Memory B cell (primary cell): Measurements from ENCODE around the gene VAPA.

Source experiments
- ATAC-seq: fragments of 150-1000 bp; cut with Tn5 transposase; 2 replicates; pipeline ENCODE4 v1.10.0; 2021; ENCODE audit warnings: low read depth, mild to moderate bottlenecking, moderate library complexity
- DNase-seq, 2 donors: peaks; one replicate each; pipeline ENCODE4 v3.0.0; 2022; ENCODE audit warnings: low spot score in 2 of 2
- H3K27ac Mint-ChIP-seq: one replicate; pipeline ENCODE4 v1.8.0; 2022; ENCODE audit warnings: mild to moderate bottlenecking, moderate library complexity, mixed read lengths
- H3K27me3 Mint-ChIP-seq: one replicate; pipeline ENCODE4 v1.8.0; 2022; ENCODE audit warnings: mixed read lengths
- H3K36me3 Mint-ChIP-seq: one replicate; pipeline ENCODE4 v1.8.0; 2022; ENCODE audit warnings: mild to moderate bottlenecking, mixed read lengths
- H3K4me1 Mint-ChIP-seq: one replicate; pipeline ENCODE4 v1.8.0; 2022; ENCODE audit warnings: mixed read lengths
- H3K4me3 Mint-ChIP-seq: one replicate; pipeline ENCODE4 v1.8.0; 2022; ENCODE audit warnings: mild to moderate bottlenecking, moderate library complexity, mixed read lengths
- H3K9me3 Mint-ChIP-seq: one replicate; pipeline ENCODE4 v1.8.0; 2022; ENCODE audit warnings: mixed read lengths

Gene VAPA, protein sequence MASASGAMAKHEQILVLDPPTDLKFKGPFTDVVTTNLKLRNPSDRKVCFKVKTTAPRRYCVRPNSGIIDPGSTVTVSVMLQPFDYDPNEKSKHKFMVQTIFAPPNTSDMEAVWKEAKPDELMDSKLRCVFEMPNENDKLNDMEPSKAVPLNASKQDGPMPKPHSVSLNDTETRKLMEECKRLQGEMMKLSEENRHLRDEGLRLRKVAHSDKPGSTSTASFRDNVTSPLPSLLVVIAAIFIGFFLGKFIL

DNA sequence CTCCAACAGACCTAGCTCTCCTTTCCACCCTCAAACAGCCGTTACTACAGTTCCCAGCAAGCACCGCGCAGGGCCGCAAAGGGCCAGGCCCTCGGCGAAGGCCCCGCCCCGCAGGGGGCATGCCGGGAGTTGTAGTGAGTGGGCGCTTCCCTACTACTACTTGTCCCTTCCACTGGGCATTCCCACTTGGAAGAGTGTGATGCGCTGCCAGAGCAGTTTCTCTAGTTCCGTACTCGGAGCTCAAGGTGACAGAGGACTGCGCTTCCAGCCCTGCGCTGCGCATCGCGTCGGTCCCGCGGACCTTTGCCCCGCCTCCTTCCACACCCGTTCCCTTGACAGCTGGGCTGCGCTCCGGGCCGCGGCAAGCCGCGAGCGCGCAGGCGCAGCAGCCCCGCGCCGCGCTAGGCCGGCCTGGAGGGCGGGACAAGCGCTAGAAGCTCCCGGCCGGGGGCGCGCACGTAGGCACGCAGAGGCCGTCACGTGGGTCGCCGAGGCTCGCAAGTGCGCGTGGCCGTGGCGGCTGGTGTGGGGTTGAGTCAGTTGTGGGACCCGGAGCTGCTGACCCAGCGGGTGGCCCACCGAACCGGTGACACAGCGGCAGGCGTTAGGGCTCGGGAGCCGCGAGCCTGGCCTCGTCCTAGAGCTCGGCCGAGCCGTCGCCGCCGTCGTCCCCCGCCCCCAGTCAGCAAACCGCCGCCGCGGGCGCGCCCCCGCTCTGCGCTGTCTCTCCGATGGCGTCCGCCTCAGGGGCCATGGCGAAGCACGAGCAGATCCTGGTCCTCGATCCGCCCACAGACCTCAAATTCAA is at the start of gene VAPA:
VAPA (plus strand) TSS at position 491 of the 808 bp plus-strand sequence; CDS start at position 732, 241 bp downstream.
- Mint-ChIP-seq H3K4me1 (peaks cover 19% of the 10 kb centered on the region), H3K27ac (peak within 1 kb of the TSS; percentile 89), H3K27me3 (peaks cover 3% of the 10 kb centered on the region), H3K36me3 (no peaks in the 10 kb centered on the region), H3K9me3 (no peaks in the 10 kb centered on the region), H3K4me3 (peak within 1 kb of the TSS; percentile 93)
- ATAC-seq (peak; percentile 78), DNase-seq (peak; percentile 92 to 95)

DNA sequence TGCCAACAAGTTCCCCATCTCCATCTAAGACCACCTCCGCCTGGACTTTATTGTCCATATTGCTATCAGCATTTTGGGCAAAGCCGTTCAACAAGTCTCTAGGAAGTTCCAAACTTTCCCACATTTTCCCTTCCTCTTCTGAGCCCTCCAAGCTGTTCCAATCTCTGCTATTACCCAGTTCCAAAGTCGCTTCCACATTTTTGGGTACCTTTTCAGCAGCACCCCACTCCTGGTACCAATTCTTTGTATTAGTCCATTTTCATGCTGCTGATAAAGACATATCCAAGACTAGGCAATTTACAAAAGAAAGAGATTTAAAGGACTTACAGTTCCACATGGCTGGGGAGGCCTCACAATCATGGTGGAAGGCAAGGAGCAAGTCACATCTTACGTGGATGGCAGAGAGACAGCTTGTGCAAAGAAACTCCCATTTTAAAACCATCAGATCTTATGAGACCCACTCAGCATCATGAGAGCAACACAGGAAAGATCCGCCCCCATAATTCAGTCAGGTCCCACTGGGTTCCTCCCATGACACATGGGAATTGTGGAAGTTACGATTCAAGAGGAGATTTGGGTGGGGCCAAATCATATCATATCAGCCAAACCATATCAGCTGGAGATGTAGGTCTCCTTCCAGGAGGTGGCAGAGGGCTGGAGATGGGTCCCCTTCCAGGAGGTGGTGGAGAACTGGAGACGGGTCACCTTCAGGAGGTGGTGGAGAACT is 47.9 kb upstream of the VAPA start:
- Mint-ChIP-seq H3K27me3 (no peaks in the 10 kb centered on the region), H3K36me3 (peaks cover 16% of the 10 kb centered on the region), H3K9me3 (peaks cover 13% of the 10 kb centered on the region), H3K4me3 (no peak overlapping the region), H3K27ac (no peak overlapping the region), H3K4me1 (peaks cover 11% of the 10 kb centered on the region)
- ATAC-seq = no peak
- no peak for DNase-seq

DNA sequence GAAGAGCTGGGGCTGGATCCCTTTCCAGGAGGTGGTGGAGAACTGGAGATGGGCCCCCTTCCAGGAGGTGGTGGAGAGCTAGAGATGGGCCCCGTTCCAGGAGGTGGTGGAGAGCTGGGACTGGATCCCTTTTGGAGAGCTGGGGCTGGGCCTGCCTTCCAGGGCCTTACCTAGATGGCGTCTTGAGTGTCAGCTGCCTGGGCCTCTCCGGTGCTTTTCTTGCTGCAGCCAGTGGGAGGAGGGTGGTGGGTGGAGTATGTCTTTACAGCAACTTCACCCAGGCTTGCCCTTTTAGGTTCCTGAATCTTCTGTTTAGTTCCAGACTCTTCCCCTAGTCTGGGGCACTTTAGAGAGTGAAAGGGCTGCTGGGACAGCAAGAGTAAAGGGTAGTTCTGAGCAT is 47.2 kb upstream of the VAPA start:
- H3K9me3 Mint-ChIP-seq = peaks cover 13% of the 10 kb centered on the region
- no peak overlapping the region for H3K27ac Mint-ChIP-seq
- H3K27me3 Mint-ChIP-seq = peaks cover 3% of the 10 kb centered on the region
- peaks cover 13% of the 10 kb centered on the region for H3K36me3 Mint-ChIP-seq
- peaks cover 9% of the 10 kb centered on the region for H3K4me1 Mint-ChIP-seq
- ATAC-seq (no peak), DNase-seq (no peak)
- no peak overlapping the region for H3K4me3 Mint-ChIP-seq

DNA sequence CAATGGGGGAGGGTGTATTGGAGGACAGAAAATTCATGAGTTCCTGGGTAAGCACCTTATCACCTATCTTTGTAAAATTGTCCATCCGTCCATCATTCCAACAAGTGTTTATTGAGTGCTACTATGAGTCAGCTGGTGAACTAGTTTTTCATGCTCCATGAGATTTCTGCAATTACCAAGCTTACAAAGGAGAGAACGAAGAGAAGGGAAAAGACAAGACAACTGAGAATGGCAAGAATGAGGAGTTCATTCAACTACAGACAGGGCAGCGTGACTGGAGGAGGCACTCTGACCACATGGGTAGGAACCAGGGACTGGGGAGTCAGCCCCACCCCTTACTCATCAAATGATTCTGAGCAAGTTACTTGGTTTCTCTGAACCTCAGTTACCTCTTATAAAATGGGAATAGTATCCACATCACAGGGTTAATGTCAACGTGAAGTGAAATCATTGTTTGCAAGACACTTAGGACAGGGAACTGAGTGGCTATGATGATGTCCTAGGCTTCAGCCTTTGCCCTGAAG is 46.7 kb upstream of the VAPA start:
- Mint-ChIP-seq H3K4me3 (no peak overlapping the region), H3K4me1 (peaks cover 7% of the 10 kb centered on the region), H3K36me3 (peaks cover 13% of the 10 kb centered on the region), H3K27me3 (peaks cover 4% of the 10 kb centered on the region), H3K9me3 (peaks cover 13% of the 10 kb centered on the region), H3K27ac (no peak overlapping the region)
- ATAC-seq (no peak), DNase-seq (no peak)

DNA sequence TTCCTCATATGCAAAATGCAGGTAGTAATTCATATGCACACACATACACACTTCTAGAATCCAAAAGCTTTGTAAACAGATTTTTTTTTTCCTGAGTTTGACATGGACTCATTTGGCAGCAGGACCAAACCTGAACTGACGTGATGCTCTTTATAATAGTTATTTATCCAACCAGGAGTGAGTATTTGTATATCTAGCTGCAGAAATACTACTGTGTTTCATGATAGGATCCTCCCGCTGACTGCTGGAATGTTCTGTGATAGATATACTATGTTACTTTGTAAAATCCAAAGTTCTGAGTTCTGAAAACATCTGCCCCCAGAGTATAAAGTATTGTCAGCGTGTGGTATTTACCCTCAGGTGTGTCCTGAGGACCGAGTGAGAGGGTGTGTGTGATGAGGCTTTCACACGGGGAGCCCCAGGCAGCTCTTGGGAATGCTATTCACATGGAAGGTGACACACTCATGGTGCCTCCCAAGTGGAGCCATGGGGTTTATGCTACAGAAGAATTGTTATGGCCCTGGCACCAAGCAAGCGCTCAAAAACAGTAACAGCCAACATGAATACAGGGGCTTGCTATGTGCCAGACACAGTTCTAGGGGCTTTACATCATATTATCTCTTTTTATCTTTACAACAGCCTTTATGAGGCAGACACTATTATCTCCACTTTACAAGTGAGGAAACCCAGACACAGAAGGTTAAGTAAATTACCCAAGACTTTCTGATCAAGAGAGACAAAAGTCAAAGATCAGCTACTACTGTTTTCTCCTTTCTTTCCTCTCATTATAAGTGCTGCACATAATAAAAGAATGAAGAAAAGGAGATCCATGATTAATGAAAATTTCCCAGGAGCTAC is 44.7 kb upstream of the VAPA start:
- no peak for DNase-seq
- peaks cover 10% of the 10 kb centered on the region for H3K36me3 Mint-ChIP-seq

DNA sequence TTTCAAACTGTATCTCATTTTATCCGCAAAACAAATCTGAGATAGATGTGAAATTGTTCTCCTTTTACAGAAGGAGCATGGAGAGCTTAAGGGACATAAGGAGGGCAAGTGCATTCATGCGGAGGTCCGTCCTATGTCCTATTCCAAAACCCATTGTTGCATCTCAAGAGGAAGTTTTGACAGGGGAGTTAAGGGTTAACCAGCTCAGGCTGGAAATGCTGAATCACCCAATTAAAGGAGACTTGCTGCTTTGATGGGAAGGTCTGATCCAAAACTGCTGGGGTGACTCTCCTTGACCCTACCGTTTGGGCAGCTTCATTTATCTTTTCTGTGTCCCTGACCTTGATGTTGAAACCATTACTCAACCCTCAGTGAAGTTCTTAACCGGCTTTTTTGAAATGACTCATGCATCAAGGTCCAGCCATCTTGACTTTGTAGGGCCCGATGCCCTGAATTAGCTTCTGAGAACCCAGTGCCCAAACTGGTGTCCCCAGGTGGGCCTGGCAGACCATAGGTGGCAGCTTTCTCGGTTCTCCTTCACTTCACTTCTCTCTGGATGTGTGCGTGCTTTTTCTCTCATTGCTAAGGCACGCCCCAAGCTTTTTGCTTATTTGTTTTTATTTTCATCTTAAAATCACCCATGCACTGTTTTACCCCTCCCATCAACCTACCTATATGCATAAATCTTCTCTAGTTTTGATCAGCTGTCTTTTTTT is 43.9 kb upstream of the VAPA start:
- ATAC-seq (no peak), DNase-seq (no peak)
- peaks cover 7% of the 10 kb centered on the region for H3K4me1 Mint-ChIP-seq
- no peak overlapping the region for H3K4me3 Mint-ChIP-seq
- H3K9me3 Mint-ChIP-seq = peaks cover 13% of the 10 kb centered on the region
- H3K36me3 Mint-ChIP-seq = peaks cover 10% of the 10 kb centered on the region
- H3K27me3 Mint-ChIP-seq = peaks cover 5% of the 10 kb centered on the region
- no peak overlapping the region for H3K27ac Mint-ChIP-seq

More for the DNA sequence above, 44.7 kb upstream of the VAPA start:
- Mint-ChIP-seq H3K27ac (no peak overlapping the region), H3K4me3 (no peak overlapping the region), H3K9me3 (peaks cover 13% of the 10 kb centered on the region), H3K4me1 (peaks cover 7% of the 10 kb centered on the region), H3K27me3 (peaks cover 4% of the 10 kb centered on the region)
- ATAC-seq = no peak

DNA sequence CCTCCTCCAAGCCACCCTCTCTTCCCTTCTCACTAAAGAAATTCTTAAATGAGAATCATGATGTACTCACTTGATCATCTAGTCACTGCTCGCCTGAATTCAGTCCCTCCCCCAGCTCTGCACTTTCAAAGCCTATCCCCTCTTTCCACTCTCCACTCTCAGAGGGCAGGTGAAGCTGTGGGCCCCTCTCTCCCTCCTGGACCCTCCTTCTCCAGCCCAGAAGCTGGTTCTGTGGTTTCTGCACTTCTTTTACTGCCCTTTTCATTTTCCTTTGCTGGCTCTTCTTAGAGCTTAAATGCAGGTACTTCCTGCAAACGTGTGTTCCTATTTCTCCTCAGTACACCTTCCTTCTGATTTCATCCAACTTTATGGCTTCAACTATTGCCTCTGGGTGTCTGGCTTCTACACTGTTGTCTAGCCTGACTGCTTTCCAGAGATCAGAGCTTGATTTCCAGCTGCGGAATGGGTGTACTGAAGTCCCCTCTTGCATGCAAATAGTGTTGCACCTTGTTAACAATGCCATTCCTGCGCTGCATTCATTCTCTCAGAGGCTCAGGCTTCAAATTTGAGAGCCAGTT is 43.3 kb upstream of the VAPA start:
- DNase-seq (no peak), ATAC-seq (no peak)
- peaks cover 8% of the 10 kb centered on the region for H3K27me3 Mint-ChIP-seq
- H3K9me3 Mint-ChIP-seq = peaks cover 9% of the 10 kb centered on the region
- H3K4me3 Mint-ChIP-seq = no peak overlapping the region
- peaks cover 9% of the 10 kb centered on the region for H3K36me3 Mint-ChIP-seq
- H3K27ac Mint-ChIP-seq = no peak overlapping the region
- H3K4me1 Mint-ChIP-seq = peaks cover 7% of the 10 kb centered on the region

DNA sequence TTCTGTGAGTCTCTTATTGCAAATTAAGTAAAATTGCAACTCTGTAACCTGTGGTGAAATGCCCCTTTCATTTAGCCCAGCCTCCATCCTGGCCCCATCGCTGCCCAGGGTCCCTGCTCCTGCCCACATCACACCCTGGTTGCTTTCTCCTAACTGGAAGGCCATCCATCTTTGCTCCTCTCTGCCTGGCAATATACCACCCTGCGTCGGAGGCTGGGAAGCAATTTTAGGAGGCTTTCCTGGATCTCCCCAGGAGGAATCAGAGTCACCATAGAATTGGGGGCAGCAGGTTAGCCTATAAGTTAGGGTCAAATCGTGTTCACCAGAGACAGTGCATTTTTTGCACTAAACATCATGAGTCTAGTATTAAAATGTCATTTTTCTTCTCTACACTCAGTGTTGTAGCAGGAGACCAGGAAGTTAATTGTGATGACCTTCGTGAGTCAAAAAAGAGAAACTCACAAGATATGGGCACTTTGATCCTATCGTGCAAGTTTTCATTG is 42.5 kb upstream of the VAPA start:
- H3K27ac Mint-ChIP-seq = no peak overlapping the region

DNA sequence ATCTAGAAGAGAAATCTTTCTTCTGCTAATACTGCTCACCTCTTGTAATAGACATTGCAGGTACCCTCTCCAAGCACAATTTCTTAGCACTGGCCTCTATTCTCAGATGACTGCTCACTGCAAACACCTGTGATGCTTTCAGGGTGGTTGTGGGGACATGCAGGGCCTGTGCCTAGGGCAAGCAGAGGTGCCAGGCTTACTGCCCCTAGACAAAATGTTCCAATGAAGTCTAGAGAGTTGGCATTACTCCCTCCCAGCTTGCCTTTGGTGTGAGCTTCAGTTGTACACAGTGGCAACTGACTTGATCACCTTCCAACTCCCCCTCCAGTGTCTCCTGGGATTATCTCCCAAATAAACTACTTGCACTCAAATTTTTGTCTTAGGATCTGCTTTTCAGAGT is 41.0 kb upstream of the VAPA start:
- no peak for ATAC-seq
- DNase-seq = no peak
- Mint-ChIP-seq H3K4me3 (no peak overlapping the region), H3K27me3 (peaks cover 8% of the 10 kb centered on the region), H3K4me1 (peaks cover 7% of the 10 kb centered on the region), H3K36me3 (no peaks in the 10 kb centered on the region), H3K9me3 (no peaks in the 10 kb centered on the region), H3K27ac (no peak overlapping the region)

More for the DNA sequence above, 42.5 kb upstream of the VAPA start:
- peaks cover 2% of the 10 kb centered on the region for H3K9me3 Mint-ChIP-seq
- H3K4me3 Mint-ChIP-seq = no peak overlapping the region
- DNase-seq (no peak), ATAC-seq (no peak)
- H3K4me1 Mint-ChIP-seq = peaks cover 7% of the 10 kb centered on the region
- peaks cover 8% of the 10 kb centered on the region for H3K27me3 Mint-ChIP-seq
- peaks cover 2% of the 10 kb centered on the region for H3K36me3 Mint-ChIP-seq

DNA sequence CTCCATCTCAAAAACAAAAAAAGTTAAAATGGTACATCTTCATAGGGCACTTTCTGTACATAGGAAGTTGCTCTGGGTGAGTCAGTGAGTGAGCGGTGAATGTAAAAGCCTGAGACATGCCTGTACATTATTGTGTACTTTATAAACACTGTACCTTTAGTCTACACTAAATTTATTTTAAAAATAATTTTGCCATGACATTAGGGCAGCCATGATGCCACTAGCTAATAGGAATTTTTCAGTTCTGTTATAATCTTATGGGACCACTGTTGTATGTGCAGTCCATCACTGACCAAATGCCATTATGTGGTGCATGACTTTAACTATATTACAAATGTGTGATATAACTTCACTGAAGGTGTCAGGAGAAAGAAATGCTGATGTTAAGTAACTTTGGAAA is 39.1 kb upstream of the VAPA start:
- Mint-ChIP-seq H3K4me3 (no peak overlapping the region), H3K36me3 (no peaks in the 10 kb centered on the region), H3K4me1 (peaks cover 7% of the 10 kb centered on the region), H3K27ac (no peak overlapping the region), H3K27me3 (peaks cover 8% of the 10 kb centered on the region), H3K9me3 (no peaks in the 10 kb centered on the region)
- no peak for ATAC-seq
- no peak for DNase-seq

DNA sequence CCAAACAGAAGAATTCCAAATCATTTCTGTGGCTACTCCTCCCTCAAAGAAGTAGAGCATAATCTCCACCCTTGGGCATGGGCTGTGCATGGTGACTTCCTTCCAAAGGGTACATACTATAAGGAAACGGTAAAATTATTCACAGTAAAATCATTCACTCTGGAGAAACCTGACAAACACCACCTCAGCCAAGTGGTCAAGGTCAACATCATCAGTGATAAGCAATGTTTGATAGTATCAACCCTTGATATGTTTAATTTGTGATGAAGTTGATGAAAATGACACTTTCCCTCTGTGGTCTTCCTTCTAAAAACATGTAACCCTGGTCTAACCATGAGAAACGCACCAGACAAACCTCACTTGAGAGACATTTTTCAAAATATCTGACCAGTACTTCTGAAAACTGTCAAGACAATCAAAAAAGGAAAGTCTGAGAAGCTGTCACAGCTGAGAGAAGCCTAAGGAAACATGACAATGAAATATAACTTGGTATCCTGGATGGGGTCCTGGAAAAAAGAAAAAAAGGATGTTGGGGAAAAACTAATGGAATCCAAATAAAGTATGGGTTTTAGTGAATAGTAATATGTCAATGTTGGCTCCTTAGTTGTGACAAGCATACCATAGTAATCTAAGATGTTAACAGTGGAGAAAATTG is 37.5 kb upstream of the VAPA start:
- Mint-ChIP-seq H3K4me3 (no peak overlapping the region), H3K36me3 (no peaks in the 10 kb centered on the region), H3K27ac (no peak overlapping the region), H3K27me3 (peaks cover 6% of the 10 kb centered on the region), H3K4me1 (peaks cover under 1% of the 10 kb centered on the region), H3K9me3 (no peaks in the 10 kb centered on the region)
- ATAC-seq (no peak), DNase-seq (no peak)
